Left ventricle myocardium inferior (tissue), 1 donor: ENCODE results near the gene CCDC81. TPM values are rescaled to one million over a fixed set of nuclear protein-coding genes. Genes with fewer than 3 reads are reported as not detected.

Experiments
- DNase-seq: peaks from one replicate; pipeline ENCODE4 v3.0.0-alpha.2; 2020
- H3K27ac ChIP-seq: fragments of 200-600 bp; replicated peaks from 2 replicates; pipeline ENCODE4 v1.8.0; 2021
- H3K27me3 ChIP-seq: fragments of 200-600 bp; 2 replicates; pipeline ENCODE4 v1.8.0; 2021; ENCODE audit warnings: low read depth
- H3K36me3 ChIP-seq: fragments of 200-600 bp; 2 replicates; pipeline ENCODE4 v1.8.0; 2021
- H3K4me1 ChIP-seq: fragments of 200-600 bp; 2 replicates; pipeline ENCODE4 v1.8.0; 2021
- H3K4me3 ChIP-seq: fragments of 200-600 bp; 2 replicates; pipeline ENCODE4 v1.8.0; 2021; ENCODE audit warnings: mild to moderate bottlenecking, moderate library complexity
- H3K9me3 ChIP-seq: fragments of 200-600 bp; replicated peaks from 2 replicates; pipeline ENCODE4 v1.8.0; 2021
- intact Hi-C: fragments of 100-400 bp; cut with micrococcal nuclease; formaldehyde crosslinking; loops from one replicate; pipeline ENCODE4 v1.11.0; 2022
- total RNA-seq: library from RNA; stranded (reverse); fragmentation: NEBNext Ultra II Directional; extraction: Animal tissue kit (Norgen Biotek cat#: 25700); gene quantifications from one replicate; pipeline ENCODE4 v1.2.1, GENCODE V29; 2021
- TF ChIP-seq, protein P1 (sequence below): fragments of 200-600 bp; IDR thresholded peaks from 2 replicates; pipeline ENCODE4 v1.8.0; 2021; ENCODE audit warnings: antibody characterized with exemption, mild to moderate bottlenecking, borderline replicate concordance
- donor health status: DM: no; HTN: yes; CAD: no; lungs with severe emphysema.

Gene CCDC81
- total RNA-seq, 1 donor from 2014 or later = 0.71 TPM

DNA sequence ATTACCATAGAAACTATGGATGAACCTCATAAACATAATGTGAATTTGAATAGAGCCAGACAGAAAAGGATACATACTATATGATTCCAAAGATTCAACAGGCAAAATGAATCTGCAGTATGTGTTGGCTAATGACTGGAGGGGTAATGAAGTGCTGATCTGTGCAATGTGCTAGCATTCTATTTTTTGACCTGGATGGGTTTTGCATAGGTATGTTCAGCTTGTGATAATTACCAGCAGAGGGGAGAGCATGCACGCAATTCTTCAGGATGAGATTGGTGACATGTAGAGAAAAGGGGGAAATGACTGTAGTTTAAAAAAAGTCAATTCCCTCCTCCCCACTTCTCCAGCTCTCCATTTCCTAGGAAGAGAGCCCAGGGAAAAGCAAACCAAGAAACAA is 618 bp upstream of the CCDC81 start:
- Histone ChIP-seq H3K36me3 (no peaks in the 10 kb centered on the region), H3K4me1 (peaks cover 9% of the 10 kb centered on the region), H3K27ac (no peak overlapping the region), H3K9me3 (peaks cover 7% of the 10 kb centered on the region), H3K4me3 (peak overlapping the region; percentile 42), H3K27me3 (no peaks in the 10 kb centered on the region)
- intact Hi-C loops = no loop called here
- no peak for DNase-seq
- TF ChIP-seq, protein P1, sequence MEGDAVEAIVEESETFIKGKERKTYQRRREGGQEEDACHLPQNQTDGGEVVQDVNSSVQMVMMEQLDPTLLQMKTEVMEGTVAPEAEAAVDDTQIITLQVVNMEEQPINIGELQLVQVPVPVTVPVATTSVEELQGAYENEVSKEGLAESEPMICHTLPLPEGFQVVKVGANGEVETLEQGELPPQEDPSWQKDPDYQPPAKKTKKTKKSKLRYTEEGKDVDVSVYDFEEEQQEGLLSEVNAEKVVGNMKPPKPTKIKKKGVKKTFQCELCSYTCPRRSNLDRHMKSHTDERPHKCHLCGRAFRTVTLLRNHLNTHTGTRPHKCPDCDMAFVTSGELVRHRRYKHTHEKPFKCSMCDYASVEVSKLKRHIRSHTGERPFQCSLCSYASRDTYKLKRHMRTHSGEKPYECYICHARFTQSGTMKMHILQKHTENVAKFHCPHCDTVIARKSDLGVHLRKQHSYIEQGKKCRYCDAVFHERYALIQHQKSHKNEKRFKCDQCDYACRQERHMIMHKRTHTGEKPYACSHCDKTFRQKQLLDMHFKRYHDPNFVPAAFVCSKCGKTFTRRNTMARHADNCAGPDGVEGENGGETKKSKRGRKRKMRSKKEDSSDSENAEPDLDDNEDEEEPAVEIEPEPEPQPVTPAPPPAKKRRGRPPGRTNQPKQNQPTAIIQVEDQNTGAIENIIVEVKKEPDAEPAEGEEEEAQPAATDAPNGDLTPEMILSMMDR = no peak

DNA sequence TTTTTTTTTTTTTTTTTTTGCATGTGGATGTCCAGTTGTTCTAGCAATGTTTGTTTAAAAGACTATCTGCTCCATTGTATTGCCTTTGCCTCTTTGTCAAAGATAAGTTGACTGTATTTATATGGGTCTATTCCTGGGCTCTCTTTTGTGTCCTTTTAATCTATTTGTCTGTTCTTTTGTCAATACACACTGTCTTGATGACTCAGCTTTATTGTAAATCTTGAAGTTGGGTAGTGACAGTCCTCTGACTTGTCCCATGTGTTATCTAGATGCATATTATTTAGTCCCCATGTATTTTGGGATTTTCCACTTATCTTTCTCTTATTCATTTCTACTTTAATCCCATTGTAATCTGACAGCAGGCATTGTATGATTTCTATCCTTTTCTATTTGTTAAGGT is 3.3 kb downstream of the CCDC81 start:
- Histone ChIP-seq H3K36me3 (no peaks in the 10 kb centered on the region), H3K4me3 (no peak overlapping the region), H3K27me3 (no peaks in the 10 kb centered on the region), H3K9me3 (peaks cover 17% of the 10 kb centered on the region), H3K27ac (no peak overlapping the region), H3K4me1 (peaks cover 9% of the 10 kb centered on the region)
- TF ChIP-seq, protein P1 = no peak
- no peak for DNase-seq
- intact Hi-C loops = no loop called here

DNA sequence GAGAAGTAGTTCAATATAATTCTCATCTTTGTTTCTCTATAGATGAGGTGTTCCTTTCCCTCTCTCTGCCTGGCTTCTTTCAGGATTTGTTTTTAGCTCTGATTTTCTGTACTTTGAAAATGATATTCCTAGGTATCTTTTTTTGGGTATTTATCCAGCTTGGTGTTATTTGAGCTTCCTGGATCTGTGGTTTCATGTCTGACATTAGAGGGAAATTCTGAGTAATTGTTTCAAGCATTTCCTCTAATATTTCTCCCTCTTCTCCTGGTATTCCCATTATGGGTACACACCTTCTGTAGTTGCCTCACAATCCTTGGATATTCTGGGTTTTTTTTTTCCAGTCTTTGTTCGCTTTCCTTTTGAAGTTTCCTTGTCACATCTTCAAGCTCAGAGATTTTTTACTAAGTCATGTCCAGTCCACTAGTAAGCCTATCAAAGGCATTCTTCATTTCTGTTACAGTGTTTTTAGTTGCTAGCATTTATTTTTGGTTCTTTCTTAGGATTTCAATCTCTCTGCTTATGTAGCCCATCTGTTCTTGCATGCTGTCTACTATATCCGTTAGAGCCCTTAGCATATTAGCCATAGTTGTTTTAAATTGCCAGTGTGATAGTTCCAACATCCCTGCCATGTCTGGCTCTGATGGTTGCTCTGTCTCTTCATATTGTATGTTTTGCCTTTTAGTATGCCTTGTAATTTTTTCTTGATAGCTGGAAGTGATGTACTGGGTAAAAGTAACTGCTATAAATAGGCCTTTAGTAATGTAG is 5.8 kb downstream of the CCDC81 start:
- Histone ChIP-seq H3K4me3 (no peak overlapping the region), H3K27me3 (no peaks in the 10 kb centered on the region), H3K4me1 (no peaks in the 10 kb centered on the region), H3K9me3 (peaks cover 17% of the 10 kb centered on the region), H3K36me3 (no peaks in the 10 kb centered on the region), H3K27ac (no peak overlapping the region)
- no peak for DNase-seq
- intact Hi-C loops = no loop called here
- TF ChIP-seq, protein P1 = no peak

DNA sequence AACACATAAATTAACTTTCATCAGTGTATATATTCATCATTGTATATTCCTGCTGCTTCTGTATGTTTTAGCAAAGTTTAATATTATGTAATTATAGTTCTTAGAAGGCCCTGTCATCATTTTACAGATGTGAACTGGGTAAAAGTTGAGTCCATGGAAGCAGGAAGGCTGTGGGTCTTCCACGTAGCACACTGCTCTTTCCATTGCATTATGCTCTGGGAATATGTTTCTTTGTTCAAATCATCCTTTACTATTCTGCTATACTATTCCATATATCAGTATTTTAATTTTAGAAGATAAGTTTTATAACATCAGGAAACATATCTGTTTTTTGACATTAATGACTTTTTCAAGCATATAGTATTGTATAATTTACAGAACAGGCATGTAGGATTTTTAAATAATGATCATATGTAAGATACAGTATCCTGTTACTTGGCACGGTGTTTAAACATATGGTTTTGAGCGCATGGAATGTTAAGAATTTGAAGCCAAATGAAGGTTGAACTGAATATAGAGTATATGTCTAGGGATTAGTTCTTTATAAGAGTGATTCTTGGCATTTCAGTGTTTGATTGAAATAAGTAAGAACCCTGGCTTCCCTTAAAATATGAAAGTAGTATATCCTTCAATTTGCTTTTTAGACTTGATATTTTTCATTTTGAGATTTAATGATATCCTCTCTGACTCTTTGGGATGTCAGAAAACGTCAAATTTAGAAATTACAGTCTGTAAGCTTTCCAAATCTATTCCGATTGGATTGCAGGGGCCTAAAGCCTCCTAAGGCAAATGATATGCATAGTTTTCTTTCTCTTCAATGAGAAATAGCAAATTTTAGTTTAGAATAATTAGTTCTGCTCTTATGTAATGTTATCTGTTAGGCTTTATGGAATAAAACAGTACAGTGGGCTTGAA is 8.6 kb downstream of the CCDC81 start:
- Histone ChIP-seq H3K36me3 (no peaks in the 10 kb centered on the region), H3K9me3 (peaks cover 10% of the 10 kb centered on the region), H3K27ac (no peak overlapping the region), H3K27me3 (no peaks in the 10 kb centered on the region), H3K4me3 (no peak overlapping the region), H3K4me1 (no peaks in the 10 kb centered on the region)
- intact Hi-C loops = no loop called here
- TF ChIP-seq, protein P1 = no peak
- no peak for DNase-seq

DNA sequence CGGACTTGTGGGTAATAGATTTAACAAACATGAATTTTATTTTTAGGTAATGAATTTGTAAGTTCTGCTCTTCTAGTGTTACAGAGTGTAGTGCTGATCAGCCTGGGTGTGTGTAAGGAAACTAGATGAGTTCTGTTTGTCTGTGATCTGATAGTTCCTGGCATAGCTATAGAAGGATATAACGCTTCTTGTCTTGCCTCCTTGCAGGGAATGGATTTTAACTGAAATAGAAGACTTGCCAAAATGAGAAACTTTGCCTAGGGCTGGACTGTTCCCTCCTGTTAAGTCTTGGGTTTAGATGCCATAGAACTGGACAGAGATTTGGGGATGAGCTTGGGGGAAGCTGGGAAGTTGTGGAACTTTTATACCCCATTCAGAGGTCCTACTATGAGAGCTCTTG is 11.6 kb downstream of the CCDC81 start:
- TF ChIP-seq, protein P1 = no peak
- intact Hi-C loops = no loop called here
- Histone ChIP-seq H3K27me3 (no peaks in the 10 kb centered on the region), H3K4me3 (no peak overlapping the region), H3K36me3 (no peaks in the 10 kb centered on the region), H3K27ac (no peak overlapping the region), H3K9me3 (no peaks in the 10 kb centered on the region), H3K4me1 (no peaks in the 10 kb centered on the region)
- no peak for DNase-seq
